ENCODE data around the gene MSI2. TPM values are rescaled to one million over a fixed set of nuclear protein-coding genes. Genes with fewer than 3 reads are reported as not detected.

MSI2 gene
- total RNA-seq, 6 experiments from 2014 or later = 12.0 to 22.6 (median 19.4) TPM

DNA sequence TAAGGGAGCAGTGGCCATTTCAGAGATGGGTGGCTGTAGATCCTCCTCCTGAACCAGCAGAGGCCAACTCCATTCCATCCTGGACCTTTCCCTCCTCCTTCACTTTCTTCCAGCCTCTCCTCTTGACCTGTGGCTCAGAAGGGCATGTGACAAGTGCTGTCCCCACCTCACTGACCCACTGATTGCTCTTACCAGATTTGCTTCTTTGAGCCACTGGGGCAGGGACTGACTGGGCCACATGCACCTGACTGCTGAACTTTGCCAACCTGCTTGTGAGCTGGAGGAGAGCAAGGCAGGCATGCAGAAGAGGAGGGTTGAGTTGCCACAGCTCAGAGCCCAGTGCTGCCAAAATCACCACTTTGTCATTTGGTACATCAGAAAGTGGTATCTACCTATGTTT is 68.3 kb downstream of the MSI2 start:
- TF ChIP-seq, protein P1, sequence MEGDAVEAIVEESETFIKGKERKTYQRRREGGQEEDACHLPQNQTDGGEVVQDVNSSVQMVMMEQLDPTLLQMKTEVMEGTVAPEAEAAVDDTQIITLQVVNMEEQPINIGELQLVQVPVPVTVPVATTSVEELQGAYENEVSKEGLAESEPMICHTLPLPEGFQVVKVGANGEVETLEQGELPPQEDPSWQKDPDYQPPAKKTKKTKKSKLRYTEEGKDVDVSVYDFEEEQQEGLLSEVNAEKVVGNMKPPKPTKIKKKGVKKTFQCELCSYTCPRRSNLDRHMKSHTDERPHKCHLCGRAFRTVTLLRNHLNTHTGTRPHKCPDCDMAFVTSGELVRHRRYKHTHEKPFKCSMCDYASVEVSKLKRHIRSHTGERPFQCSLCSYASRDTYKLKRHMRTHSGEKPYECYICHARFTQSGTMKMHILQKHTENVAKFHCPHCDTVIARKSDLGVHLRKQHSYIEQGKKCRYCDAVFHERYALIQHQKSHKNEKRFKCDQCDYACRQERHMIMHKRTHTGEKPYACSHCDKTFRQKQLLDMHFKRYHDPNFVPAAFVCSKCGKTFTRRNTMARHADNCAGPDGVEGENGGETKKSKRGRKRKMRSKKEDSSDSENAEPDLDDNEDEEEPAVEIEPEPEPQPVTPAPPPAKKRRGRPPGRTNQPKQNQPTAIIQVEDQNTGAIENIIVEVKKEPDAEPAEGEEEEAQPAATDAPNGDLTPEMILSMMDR (IDR thresholded peaks at IDR 0.05) = no peak
- TF ChIP-seq POLR2A (IDR thresholded peaks at IDR 0.05) = no peak
- no peaks in the 10 kb centered on the region for H3K36me3 ChIP-seq
- DNase-seq (no peak), ATAC-seq (no peak)
- H3K27ac ChIP-seq = no peak overlapping the region
- H3K4me1 ChIP-seq = peaks cover 0 to 3% (median 0%) of the 10 kb centered on the region in 4 donors
- H3K9me3 ChIP-seq = no peaks in the 10 kb centered on the region
- no peak overlapping the region for H3K4me3 ChIP-seq
- H3K27me3 ChIP-seq = no peaks in the 10 kb centered on the region
- intact Hi-C loops (cut with DNase I) = no loop called here

DNA sequence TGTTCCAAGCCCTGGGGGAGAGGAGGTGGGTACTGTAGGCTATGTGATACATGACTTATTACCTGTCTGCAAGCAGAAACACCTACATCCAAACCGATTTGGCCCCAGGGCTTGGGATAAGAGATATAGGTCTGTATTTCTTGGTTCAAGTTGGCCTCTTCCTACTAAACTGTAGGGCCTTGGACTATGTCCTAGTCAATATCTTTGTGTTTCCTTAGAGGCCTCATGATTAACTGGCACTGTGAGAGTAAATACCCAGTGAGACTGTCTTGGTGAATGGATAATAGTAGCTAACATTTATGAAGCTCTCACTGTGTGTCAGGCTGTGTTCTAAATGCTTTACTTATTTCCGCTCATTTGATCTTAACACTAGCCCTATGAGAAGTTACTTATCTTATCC is 70.0 kb downstream of the MSI2 start:
- H3K27ac ChIP-seq = no peak overlapping the region
- H3K4me3 ChIP-seq = no peak overlapping the region
- TF ChIP-seq, protein P1 (IDR thresholded peaks at IDR 0.05) = no peak
- no peak for TF ChIP-seq POLR2A (IDR thresholded peaks at IDR 0.05)
- DNase-seq = no peak
- intact Hi-C loops (cut with DNase I) = no loop called here
- H3K27me3 ChIP-seq = no peaks in the 10 kb centered on the region
- no peaks in the 10 kb centered on the region for H3K36me3 ChIP-seq
- ATAC-seq = no peak
- H3K9me3 ChIP-seq = no peaks in the 10 kb centered on the region
- WGBS (ENCODE audit: insufficient coverage, low coverage, low lambda C conversion rate, missing lambda C conversion rate) = 95% methylated on average over 2 of the region's 2 CpGs
- H3K4me1 ChIP-seq = peaks cover 0 to 3% (median 0%) of the 10 kb centered on the region in 4 donors

DNA sequence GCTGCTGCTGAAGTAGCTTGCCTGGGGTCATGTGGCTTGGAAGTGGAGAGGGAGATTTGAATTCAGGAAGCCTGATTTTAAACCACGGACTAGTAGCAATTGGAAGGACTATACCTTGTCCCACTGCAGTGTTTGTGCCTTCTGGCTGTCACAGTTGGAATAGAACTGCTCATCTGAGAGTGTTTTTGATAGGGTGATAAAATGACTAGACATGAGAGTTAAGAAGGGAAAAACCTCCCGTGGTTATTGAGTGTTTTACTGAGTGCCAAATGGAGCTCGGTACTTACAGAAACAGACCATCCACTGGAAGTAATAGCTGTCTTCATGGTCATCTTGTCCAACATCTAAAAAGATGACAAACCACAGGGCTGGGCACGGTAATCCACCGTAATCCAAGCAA is 70.4 kb downstream of the MSI2 start:
- peaks cover 0 to 3% (median 0%) of the 10 kb centered on the region in 4 donors for H3K4me1 ChIP-seq
- intact Hi-C loops (cut with DNase I) = no loop called here
- no peak for TF ChIP-seq POLR2A (IDR thresholded peaks at IDR 0.05)
- TF ChIP-seq, protein P1 (IDR thresholded peaks at IDR 0.05) = no peak
- H3K9me3 ChIP-seq = no peaks in the 10 kb centered on the region
- no peak overlapping the region for H3K4me3 ChIP-seq
- DNase-seq (no peak), ATAC-seq (no peak)
- no peaks in the 10 kb centered on the region for H3K27me3 ChIP-seq
- H3K27ac ChIP-seq = no peak overlapping the region
- H3K36me3 ChIP-seq = no peaks in the 10 kb centered on the region
- WGBS (ENCODE audit: insufficient coverage, low coverage, low lambda C conversion rate, missing lambda C conversion rate) = 87% methylated on average over 5 of the region's 5 CpGs

DNA sequence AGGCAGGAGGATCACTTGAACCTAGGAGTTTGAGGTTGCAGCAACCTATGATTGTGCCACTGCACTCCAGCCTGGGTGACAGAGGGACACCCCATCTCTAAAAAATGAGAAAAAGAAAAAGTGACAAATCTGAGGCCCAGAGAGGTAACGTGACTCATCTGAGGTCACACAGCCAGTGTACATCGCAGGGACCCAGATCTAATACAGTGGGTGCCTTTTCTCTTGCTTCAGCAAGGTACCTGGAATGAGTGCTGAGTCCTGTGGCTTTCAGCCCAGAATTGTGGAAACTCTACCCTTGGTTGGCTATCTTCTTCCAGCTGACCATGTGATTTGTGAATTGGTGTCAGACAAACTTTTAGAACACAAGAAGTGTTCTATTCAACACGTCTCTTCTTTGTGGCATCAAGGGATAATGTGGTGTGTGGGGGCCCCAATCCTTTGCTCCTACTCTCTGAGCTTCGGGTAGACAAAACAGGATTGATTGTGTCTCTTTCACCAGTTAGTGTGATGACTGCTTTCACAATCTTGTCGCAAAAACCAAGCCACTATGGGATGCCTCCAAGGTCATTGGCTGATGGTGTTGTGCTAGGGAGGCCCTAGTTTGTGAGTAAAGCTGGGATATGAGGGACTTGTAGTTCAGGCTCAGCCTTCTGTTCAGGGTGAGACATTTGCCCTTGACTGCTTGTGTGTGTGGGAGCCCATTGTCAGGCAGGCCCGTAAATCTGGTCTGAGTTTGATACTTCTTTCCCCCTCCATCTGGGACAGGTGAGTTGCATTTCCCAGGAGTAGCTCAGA is 71.0 kb downstream of the MSI2 start:
- no peak overlapping the region for H3K4me3 ChIP-seq
- peaks cover 0 to 3% (median 0%) of the 10 kb centered on the region in 4 donors for H3K4me1 ChIP-seq
- H3K27me3 ChIP-seq = no peaks in the 10 kb centered on the region
- intact Hi-C loops (cut with DNase I) = no loop called here
- WGBS (ENCODE audit: insufficient coverage, low coverage, low lambda C conversion rate, missing lambda C conversion rate) = 93% methylated on average over 6 of the region's 6 CpGs
- ATAC-seq (no peak), DNase-seq (no peak)
- no peak for TF ChIP-seq POLR2A (IDR thresholded peaks at IDR 0.05)
- TF ChIP-seq, protein P1 (IDR thresholded peaks at IDR 0.05) = no peak
- H3K9me3 ChIP-seq = no peaks in the 10 kb centered on the region
- no peaks in the 10 kb centered on the region for H3K36me3 ChIP-seq
- H3K27ac ChIP-seq = no peak overlapping the region

Data from right lobe of liver (tissue), 6 donors.